K562 (cell line): Measurements from ENCODE around the gene LZTR1. TPM values are rescaled to one million over a fixed set of nuclear protein-coding genes. Genes with fewer than 3 reads are reported as not detected.

ENCODE experiments used
- GATAD2B ChIP-seq: fragments of 450-650 bp; IDR thresholded peaks from 2 replicates; pipeline ENCODE4 v1.6.1; 2017; ENCODE audit warnings: mild to moderate bottlenecking, borderline replicate concordance
- GTF2E2 ChIP-seq: fragments of 200-800 bp; sonication (Bioruptor generic); IDR thresholded peaks from 2 replicates; pipeline ENCODE4 v1.6.1; 2016; ENCODE audit warnings: missing genetic modification characterization, missing compliant biosample characterization
- KDM2B ChIP-seq: fragments of 250-450 bp; sonication (Bioruptor Pico); IDR thresholded peaks from 2 replicates; pipeline ENCODE4 v1.8.0; 2021; ENCODE audit warnings: mild to moderate bottlenecking, moderate library complexity
- L3MBTL2 ChIP-seq: fragments of 450-650 bp; IDR thresholded peaks from 2 replicates; pipeline ENCODE4 v1.6.1; 2016; ENCODE audit warnings: mild to moderate bottlenecking, moderate library complexity
- MXI1 ChIP-seq: IDR thresholded peaks from 2 replicates; pipeline ENCODE4 v1.6.1; 2011; ENCODE audit warnings: low read depth, mild to moderate bottlenecking, improper control_type of control experiment, low read length
- POLR2G ChIP-seq: fragments of 200-400 bp; formaldehyde crosslinking; IDR thresholded peaks from 2 replicates; pipeline ENCODE4 v1.6.1; 2017; ENCODE audit warnings: low read depth, mild to moderate bottlenecking, antibody characterized with exemption, low read length, moderate library complexity
- TEAD2 ChIP-seq: fragments of 450-650 bp; IDR thresholded peaks from 2 replicates; pipeline ENCODE4 v1.6.1; 2016; ENCODE audit warnings: missing genetic modification characterization, control low read depth, missing compliant biosample characterization
- XRCC5 ChIP-seq: fragments of 200-400 bp; formaldehyde crosslinking; IDR thresholded peaks from 2 replicates; pipeline ENCODE4 v1.6.1; 2017; ENCODE audit warnings: low read depth, mild to moderate bottlenecking, low read length
- ZNF165 ChIP-seq: fragments of 250-450 bp; sonication (Bioruptor Pico); IDR thresholded peaks from 2 replicates; pipeline ENCODE4 v1.4.0; 2020; ENCODE audit warnings: borderline replicate concordance
- polyA plus RNA-seq, 8 experiments: library from polyadenylated mRNA; depleted of rRNA in 4 of 8; stranded (reverse) in 5 of 8; unstranded in 3 of 8; fragments of >200 nt; fragmentation: Nextera tagmentation in 2 of 8; fragmentation: Illumina TruSeq in 1 of 8; extraction: Ambion mirVana in 2 of 8; extraction: Trizol in 1 of 8; gene quantifications; 2 replicates each; pipeline versions ENCODE4 v1.2.1 to v1.2.3, GENCODE V29; 2011 to 2014; ENCODE audit warnings: inconsistent platforms in 1 of 8, missing spikeins in 1 of 8
- total RNA-seq, 7 experiments: library from RNA; depleted of rRNA in 6 of 7; stranded (reverse); fragments of >200 nt in 6 of 7; fragmentation: Illumina TruSeq in 2 of 7; extraction: Trizol in 2 of 7; gene quantifications; 2 replicates each; pipeline versions ENCODE4 v1.2.1 to v1.2.3, GENCODE V29; 2011 to 2021; ENCODE audit warnings: low replicate concordance in 1 of 7
- TF ChIP-seq, protein P1 (sequence below): fragments of 450-650 bp; IDR thresholded peaks from 2 replicates; pipeline ENCODE4 v1.6.1; 2017; ENCODE audit warnings: antibody characterized with exemption, mild to moderate bottlenecking
- TF ChIP-seq, protein P2 (sequence below): fragments of 450-650 bp; formaldehyde crosslinking; IDR thresholded peaks from 2 replicates; pipeline ENCODE4 v1.4.0; 2020; ENCODE audit warnings: mild to moderate bottlenecking, mixed read lengths
- TF ChIP-seq, protein P3 (sequence below), 2 experiments: fragments of 450-650 bp; IDR thresholded peaks; 2 replicates each; pipeline ENCODE4 v1.6.1; 2016; ENCODE audit warnings: mild to moderate bottlenecking in 2 of 2, borderline replicate concordance in 1 of 2, low read depth in 1 of 2, moderate library complexity in 1 of 2
- TF ChIP-seq, protein P4 (sequence below): fragments of 450-650 bp; IDR thresholded peaks from 2 replicates; pipeline ENCODE4 v1.6.1; 2018; ENCODE audit warnings: mild to moderate bottlenecking, low read depth; ENCODE audit not compliant: partially characterized antibody

Gene LZTR1
- total and polyA plus RNA-seq, 9 of the 15 experiments (the other 6 are each of a cell fraction or from before 2014, with no cell fraction given): 2.2 to 135 (median 63.0) TPM

- TF ChIP-seq, protein P1, sequence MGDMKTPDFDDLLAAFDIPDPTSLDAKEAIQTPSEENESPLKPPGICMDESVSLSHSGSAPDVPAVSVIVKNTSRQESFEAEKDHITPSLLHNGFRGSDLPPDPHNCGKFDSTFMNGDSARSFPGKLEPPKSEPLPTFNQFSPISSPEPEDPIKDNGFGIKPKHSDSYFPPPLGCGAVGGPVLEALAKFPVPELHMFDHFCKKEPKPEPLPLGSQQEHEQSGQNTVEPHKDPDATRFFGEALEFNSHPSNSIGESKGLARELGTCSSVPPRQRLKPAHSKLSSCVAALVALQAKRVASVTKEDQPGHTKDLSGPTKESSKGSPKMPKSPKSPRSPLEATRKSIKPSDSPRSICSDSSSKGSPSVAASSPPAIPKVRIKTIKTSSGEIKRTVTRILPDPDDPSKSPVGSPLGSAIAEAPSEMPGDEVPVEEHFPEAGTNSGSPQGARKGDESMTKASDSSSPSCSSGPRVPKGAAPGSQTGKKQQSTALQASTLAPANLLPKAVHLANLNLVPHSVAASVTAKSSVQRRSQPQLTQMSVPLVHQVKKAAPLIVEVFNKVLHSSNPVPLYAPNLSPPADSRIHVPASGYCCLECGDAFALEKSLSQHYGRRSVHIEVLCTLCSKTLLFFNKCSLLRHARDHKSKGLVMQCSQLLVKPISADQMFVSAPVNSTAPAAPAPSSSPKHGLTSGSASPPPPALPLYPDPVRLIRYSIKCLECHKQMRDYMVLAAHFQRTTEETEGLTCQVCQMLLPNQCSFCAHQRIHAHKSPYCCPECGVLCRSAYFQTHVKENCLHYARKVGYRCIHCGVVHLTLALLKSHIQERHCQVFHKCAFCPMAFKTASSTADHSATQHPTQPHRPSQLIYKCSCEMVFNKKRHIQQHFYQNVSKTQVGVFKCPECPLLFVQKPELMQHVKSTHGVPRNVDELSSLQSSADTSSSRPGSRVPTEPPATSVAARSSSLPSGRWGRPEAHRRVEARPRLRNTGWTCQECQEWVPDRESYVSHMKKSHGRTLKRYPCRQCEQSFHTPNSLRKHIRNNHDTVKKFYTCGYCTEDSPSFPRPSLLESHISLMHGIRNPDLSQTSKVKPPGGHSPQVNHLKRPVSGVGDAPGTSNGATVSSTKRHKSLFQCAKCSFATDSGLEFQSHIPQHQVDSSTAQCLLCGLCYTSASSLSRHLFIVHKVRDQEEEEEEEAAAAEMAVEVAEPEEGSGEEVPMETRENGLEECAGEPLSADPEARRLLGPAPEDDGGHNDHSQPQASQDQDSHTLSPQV: no peak
- no peak for TF ChIP-seq KDM2B (CRISPR knock-in tag)
- peak; percentile 24; the same call in 1 of the 2 replicates for TF ChIP-seq L3MBTL2
- TF ChIP-seq GTF2E2 (tag): no peak
- TF ChIP-seq, protein P2, sequence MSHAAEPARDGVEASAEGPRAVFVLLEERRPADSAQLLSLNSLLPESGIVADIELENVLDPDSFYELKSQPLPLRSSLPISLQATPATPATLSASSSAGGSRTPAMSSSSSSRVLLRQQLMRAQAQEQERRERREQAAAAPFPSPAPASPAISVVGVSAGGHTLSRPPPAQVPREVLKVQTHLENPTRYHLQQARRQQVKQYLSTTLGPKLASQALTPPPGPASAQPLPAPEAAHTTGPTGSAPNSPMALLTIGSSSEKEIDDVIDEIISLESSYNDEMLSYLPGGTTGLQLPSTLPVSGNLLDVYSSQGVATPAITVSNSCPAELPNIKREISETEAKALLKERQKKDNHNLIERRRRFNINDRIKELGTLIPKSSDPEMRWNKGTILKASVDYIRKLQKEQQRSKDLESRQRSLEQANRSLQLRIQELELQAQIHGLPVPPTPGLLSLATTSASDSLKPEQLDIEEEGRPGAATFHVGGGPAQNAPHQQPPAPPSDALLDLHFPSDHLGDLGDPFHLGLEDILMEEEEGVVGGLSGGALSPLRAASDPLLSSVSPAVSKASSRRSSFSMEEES (CRISPR knock-in tag): no peak
- no peak for TF ChIP-seq GATAD2B
- no peak for TF ChIP-seq MXI1
- TF ChIP-seq TEAD2: no peak
- TF ChIP-seq, protein P3, sequence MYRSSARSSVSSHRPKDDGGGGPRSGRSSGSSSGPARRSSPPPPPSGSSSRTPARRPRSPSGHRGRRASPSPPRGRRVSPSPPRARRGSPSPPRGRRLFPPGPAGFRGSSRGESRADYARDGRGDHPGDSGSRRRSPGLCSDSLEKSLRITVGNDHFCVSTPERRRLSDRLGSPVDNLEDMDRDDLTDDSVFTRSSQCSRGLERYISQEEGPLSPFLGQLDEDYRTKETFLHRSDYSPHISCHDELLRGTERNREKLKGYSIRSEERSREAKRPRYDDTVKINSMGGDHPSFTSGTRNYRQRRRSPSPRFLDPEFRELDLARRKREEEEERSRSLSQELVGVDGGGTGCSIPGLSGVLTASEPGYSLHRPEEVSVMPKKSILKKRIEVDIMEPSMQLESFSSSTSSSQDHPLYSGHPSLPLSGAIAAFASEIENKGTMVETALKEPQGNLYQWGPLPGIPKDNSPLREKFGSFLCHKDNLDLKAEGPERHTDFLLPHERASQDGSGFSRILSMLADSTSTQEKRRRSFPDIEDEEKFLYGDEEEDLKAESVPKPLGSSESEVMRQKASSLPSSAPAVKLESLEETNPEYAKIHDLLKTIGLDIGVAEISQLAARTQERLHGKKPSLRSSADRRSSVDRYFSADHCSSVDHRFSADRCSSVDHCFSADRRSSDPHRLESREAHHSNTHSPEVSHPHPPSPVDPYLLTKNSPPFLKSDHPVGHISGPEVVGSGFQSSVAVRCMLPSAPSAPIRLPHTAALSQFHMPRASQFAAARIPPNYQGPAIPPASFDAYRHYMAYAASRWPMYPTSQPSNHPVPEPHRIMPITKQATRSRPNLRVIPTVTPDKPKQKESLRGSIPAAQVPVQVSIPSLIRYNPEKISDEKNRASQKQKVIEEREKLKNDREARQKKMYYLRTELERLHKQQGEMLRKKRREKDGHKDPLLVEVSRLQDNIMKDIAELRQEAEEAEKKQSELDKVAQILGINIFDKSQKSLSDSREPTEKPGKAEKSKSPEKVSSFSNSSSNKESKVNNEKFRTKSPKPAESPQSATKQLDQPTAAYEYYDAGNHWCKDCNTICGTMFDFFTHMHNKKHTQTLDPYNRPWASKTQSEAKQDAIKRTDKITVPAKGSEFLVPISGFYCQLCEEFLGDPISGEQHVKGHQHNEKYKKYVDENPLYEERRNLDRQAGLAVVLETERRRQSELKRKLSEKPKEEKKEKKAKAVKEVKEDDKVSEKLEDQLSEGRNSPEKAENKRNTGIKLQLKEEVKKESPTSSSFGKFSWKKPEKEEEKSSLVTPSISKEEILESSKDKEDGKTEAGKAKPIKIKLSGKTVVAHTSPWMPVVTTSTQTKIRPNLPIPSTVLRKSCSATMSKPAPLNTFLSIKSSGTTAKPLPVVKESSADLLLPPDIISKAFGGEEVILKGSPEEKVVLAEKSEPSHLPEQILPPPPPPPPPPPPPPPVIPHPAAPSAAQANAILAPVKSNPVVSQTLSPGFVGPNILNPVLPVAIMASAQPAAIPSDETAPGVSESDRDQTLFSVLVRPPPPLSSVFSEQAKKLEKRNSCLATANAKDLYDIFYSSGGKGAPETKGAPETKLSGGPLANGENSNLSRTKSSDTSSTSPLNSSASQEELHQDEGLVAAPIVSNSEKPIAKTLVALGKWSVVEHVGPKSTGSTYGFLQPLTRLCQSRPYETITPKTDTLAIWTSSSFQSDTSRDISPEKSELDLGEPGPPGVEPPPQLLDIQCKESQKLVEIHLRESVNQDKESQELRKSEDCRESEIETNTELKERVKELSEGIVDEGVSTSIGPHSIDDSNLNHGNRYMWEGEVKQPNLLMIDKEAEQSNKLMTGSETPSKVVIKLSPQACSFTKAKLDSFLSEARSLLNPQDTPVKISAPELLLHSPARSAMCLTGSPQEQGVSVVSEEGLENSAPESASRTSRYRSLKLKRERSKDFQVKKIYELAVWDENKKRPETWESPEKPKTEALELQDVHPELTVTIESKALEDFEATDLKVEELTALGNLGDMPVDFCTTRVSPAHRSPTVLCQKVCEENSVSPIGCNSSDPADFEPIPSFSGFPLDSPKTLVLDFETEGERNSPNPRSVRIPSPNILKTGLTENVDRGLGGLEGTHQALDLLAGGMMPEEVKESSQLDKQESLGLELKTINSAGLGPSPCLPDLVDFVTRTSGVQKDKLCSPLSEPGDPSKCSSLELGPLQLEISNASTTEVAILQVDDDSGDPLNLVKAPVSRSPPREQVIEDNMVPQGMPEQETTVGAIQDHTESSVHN (IDR thresholded peaks at IDR 0.05; ENCODE audit: borderline replicate concordance in 1 of 2, low read depth in 1 of 2): no peak
- TF ChIP-seq, protein P4, sequence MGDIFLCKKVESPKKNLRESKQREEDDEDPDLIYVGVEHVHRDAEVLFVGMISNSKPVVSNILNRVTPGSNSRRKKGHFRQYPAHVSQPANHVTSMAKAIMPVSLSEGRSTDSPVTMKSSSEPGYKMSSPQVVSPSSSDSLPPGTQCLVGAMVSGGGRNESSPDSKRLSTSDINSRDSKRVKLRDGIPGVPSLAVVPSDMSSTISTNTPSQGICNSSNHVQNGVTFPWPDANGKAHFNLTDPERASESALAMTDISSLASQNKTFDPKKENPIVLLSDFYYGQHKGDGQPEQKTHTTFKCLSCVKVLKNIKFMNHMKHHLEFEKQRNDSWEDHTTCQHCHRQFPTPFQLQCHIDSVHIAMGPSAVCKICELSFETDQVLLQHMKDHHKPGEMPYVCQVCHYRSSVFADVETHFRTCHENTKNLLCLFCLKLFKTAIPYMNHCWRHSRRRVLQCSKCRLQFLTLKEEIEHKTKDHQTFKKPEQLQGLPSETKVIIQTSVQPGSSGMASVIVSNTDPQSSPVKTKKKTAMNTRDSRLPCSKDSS: no peak
- TF ChIP-seq ZNF165 (CRISPR knock-in tag): no peak
- TF ChIP-seq POLR2G: no peak
- TF ChIP-seq XRCC5: no peak
Observed at GRCh38 chr22:21025266-21025665, 43.2 kb downstream of the LZTR1 start (continued).
